KMS-11 (cell line): ENCODE measurements around the gene MYBL2.
A peak's percentile ranks its signal among the peaks of the same experiment; 100 is the strongest.

Experiments
- H2AFZ ChIP-seq: fragments of 200-600 bp; sonication (generic); 2 replicates; pipeline ENCODE4 v1.6.1; 2016; ENCODE audit warnings: antibody characterized with exemption, mixed run types, low read depth
- H3K27ac ChIP-seq: fragments of 200-600 bp; sonication (generic); 2 replicates; pipeline ENCODE4 v1.6.1; 2016; ENCODE audit warnings: mild to moderate bottlenecking, mixed run types
- H3K27me3 ChIP-seq: fragments of 200-600 bp; sonication (generic); 2 replicates; pipeline ENCODE4 v1.6.1; 2017; ENCODE audit warnings: mild to moderate bottlenecking, low read depth, mixed run types, moderate library complexity; ENCODE audit not compliant: insufficient read depth
- H3K36me3 ChIP-seq: fragments of 200-600 bp; sonication (generic); 2 replicates; pipeline ENCODE4 v1.6.1; 2017; ENCODE audit warnings: mild to moderate bottlenecking, mixed run types; ENCODE audit not compliant: insufficient read depth
- H3K4me1 ChIP-seq: fragments of 200-600 bp; sonication (generic); 2 replicates; pipeline ENCODE4 v1.6.1; 2016; ENCODE audit warnings: mild to moderate bottlenecking, low read depth, mixed run types; ENCODE audit not compliant: poor library complexity, severe bottlenecking
- H3K4me2 ChIP-seq: fragments of 200-600 bp; sonication (generic); 2 replicates; pipeline ENCODE4 v1.7.0; 2016; ENCODE audit warnings: mild to moderate bottlenecking, mixed run types
- H3K4me3 ChIP-seq: fragments of 200-600 bp; sonication (generic); IDR thresholded peaks from 2 replicates; pipeline ENCODE4 v1.6.1; 2017; ENCODE audit warnings: low read depth, low read length, mixed read lengths; ENCODE audit not compliant: insufficient read depth
- H3K79me2 ChIP-seq: fragments of 200-600 bp; sonication (generic); 2 replicates; pipeline ENCODE4 v1.6.1; 2016; ENCODE audit warnings: low read depth, mixed run types; ENCODE audit not compliant: insufficient read depth
- H3K9ac ChIP-seq: fragments of 200-600 bp; sonication (generic); 2 replicates; pipeline ENCODE4 v1.6.1; 2016; ENCODE audit warnings: mild to moderate bottlenecking, mixed run types
- H4K20me1 ChIP-seq: fragments of 200-600 bp; sonication (generic); 2 replicates; pipeline ENCODE4 v1.6.1; 2016; ENCODE audit warnings: mild to moderate bottlenecking, mixed run types; ENCODE audit not compliant: insufficient read depth
- TF ChIP-seq, protein P1 (sequence below): fragments of 200-600 bp; sonication (generic); conservative IDR thresholded peaks from 2 replicates; pipeline ENCODE4 v1.6.1; 2017; ENCODE audit warnings: low read depth, mild to moderate bottlenecking, antibody characterized with exemption, low read length, moderate library complexity, mixed read lengths

MYBL2 gene

DNA sequence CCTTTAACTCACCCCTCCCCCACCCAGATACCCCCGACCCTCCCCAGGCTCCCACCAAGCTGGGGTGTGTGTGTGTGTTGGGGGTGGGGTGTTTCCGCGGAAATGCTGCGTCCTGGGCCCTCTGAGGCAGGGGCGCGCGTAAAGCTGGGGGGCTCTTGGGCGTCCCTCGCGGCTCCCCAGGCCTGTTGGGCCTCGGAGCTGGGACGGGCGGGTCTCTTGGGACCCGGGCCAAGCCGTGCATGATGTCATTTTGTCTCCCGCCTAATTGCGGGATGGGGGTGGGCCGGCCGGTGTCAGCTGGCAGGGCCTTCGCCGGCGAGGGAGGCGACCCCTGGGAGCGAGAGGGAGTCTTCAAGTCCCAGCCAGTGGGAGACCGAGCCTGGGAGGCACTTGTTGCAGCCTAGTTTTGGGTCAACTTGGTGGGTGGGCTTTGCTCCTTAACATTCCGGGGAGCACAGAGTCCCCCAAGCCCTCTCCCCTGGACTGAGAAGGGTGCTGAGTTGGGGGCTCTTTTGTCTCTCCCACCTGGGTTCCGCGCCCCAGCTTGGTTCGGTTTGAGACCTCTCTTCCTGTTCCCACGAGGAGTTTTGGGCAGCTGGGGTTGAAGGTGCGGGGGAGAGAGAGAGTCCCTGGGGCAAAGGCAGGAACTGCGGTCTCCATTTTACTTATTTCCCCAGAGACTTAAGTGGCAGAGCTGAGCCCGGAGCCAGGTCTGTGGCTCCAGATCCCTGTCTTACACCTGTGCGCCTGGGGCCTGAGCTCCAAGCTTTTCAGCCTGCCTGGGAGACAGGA, 623 bp downstream of the MYBL2 start:
- Histone ChIP-seq H4K20me1 (no peaks in the 10 kb centered on the region), H3K36me3 (no peaks in the 10 kb centered on the region; the same call in 1 of the 2 replicates), H3K4me3 (no peak overlapping the region), H3K79me2 (peaks cover 54% of the 10 kb centered on the region), H3K27me3 (no peaks in the 10 kb centered on the region), H2AFZ (peak overlapping the region; percentile 9; the same call in 1 of the 2 replicates), H3K4me2 (peak overlapping the region; percentile 76), H3K27ac (peak overlapping the region; percentile 66), H3K9ac (peak overlapping the region; percentile 95), H3K4me1 (peaks cover 29% of the 10 kb centered on the region)
- TF ChIP-seq, protein P1, sequence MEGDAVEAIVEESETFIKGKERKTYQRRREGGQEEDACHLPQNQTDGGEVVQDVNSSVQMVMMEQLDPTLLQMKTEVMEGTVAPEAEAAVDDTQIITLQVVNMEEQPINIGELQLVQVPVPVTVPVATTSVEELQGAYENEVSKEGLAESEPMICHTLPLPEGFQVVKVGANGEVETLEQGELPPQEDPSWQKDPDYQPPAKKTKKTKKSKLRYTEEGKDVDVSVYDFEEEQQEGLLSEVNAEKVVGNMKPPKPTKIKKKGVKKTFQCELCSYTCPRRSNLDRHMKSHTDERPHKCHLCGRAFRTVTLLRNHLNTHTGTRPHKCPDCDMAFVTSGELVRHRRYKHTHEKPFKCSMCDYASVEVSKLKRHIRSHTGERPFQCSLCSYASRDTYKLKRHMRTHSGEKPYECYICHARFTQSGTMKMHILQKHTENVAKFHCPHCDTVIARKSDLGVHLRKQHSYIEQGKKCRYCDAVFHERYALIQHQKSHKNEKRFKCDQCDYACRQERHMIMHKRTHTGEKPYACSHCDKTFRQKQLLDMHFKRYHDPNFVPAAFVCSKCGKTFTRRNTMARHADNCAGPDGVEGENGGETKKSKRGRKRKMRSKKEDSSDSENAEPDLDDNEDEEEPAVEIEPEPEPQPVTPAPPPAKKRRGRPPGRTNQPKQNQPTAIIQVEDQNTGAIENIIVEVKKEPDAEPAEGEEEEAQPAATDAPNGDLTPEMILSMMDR: no peak

DNA sequence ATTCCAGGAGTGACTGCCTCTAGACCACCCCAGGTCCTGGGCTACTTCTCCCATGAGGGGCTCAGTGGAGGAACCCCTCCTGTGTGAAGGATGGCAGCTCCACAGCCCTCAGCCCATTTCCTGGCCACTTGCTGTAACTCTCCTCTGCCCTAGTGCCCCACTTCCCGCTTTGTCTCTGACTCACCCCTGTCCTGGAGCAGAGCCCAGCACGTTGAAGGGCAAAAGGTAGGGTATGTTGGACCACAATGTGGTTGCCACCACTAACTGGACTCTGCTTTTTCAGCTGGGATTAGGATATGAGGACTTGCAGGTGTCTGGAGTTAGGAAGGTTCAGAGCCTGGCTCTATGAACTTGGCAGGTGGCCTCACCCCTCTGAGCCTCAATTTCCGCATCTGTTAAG, 2.4 kb downstream of the MYBL2 start:
- peaks cover 29% of the 10 kb centered on the region for H3K4me1 ChIP-seq
- peaks cover 72% of the 10 kb centered on the region for H3K79me2 ChIP-seq
- no peak overlapping the region for H2AFZ ChIP-seq
- peak overlapping the region; percentile 76; the same call in 1 of the 2 replicates for H3K4me2 ChIP-seq
- no peaks in the 10 kb centered on the region for H3K27me3 ChIP-seq
- peaks cover 12% of the 10 kb centered on the region; the same call in 1 of the 2 replicates for H3K36me3 ChIP-seq
- TF ChIP-seq, protein P1: no peak
- peak overlapping the region; percentile 7; the same call in 1 of the 2 replicates for H3K9ac ChIP-seq
- no peak overlapping the region for H3K4me3 ChIP-seq
- H3K27ac ChIP-seq: no peak overlapping the region; the same call in 1 of the 2 replicates
- H4K20me1 ChIP-seq: no peaks in the 10 kb centered on the region

DNA sequence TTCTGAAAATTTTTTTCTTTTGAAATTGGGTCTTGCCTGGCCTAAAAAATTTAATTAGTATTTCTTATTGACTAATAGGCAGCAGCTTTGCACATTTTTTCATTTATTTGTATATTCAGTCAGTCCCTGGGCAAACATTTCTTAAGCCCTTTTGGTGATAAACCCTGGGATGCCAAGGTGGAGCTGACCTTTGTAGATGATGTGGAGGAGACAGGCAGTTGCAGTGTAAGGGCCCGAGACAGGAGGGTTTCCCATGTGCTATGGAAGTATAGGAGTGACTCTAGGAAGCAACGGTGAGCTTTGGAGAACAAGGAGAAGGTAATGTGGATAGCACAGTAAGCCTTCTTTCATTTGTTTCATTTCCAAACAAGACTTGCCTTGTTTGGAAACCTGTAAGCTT, 3.5 kb downstream of the MYBL2 start:
- Histone ChIP-seq H3K4me3 (no peak overlapping the region), H2AFZ (no peak overlapping the region), H3K4me1 (peaks cover 38% of the 10 kb centered on the region), H3K4me2 (no peak overlapping the region), H3K27ac (no peak overlapping the region; the same call in 1 of the 2 replicates), H4K20me1 (no peaks in the 10 kb centered on the region), H3K36me3 (peaks cover 13% of the 10 kb centered on the region; the same call in 1 of the 2 replicates), H3K9ac (no peak overlapping the region), H3K79me2 (peaks cover 83% of the 10 kb centered on the region), H3K27me3 (no peaks in the 10 kb centered on the region)
- TF ChIP-seq, protein P1: no peak

DNA sequence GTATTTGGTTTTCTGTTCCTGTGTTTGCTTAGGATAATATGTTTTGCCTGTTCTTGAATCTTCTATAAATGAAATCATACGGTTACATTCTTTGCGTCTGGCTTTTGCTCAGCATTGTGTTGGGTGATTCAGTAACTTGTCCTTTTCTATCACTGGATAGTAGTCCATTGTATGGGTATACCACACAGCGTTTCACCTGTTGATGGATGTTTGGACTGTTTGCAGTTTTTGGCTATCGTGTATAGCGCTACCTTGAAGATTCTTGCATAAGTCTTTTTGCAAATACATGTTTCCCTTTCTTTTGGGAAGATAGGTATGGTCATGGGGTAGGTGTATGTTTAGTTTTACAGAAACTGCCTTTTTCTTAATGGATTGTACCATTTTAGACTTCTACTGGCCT, 9.5 kb downstream of the MYBL2 start:
- no peaks in the 10 kb centered on the region for H3K27me3 ChIP-seq
- H3K4me3 ChIP-seq: no peak overlapping the region
- peak overlapping the region; percentile 1; the same call in 1 of the 2 replicates for H3K27ac ChIP-seq
- H3K9ac ChIP-seq: no peak overlapping the region
- H3K79me2 ChIP-seq: peaks cover 95% of the 10 kb centered on the region
- TF ChIP-seq, protein P1: no peak
- H3K4me2 ChIP-seq: peak overlapping the region; percentile 2; the same call in 1 of the 2 replicates
- no peak overlapping the region for H2AFZ ChIP-seq
- H3K36me3 ChIP-seq: peaks cover 23% of the 10 kb centered on the region; the same call in 1 of the 2 replicates
- H4K20me1 ChIP-seq: no peaks in the 10 kb centered on the region
- H3K4me1 ChIP-seq: peaks cover 61% of the 10 kb centered on the region
